Type B pancreatic cell (in vitro differentiated cells): ENCODE measurements around the gene INPP5A. TPM values are rescaled to one million over a fixed set of nuclear protein-coding genes. Genes with fewer than 3 reads are reported as not detected.
"Not testable (repeated sequence)": the region's sequence is repeated elsewhere in the genome, so short reads cannot be mapped to it uniquely, and the experiment has no call there.

ENCODE experiments used
- DNase-seq: peaks from one replicate; pipeline ENCODE4 v3.0.0; 2021; ENCODE audit warnings: mixed read lengths; ENCODE audit not compliant: unreplicated experiment; ENCODE audit errors: extremely low spot score
- H3K27ac Mint-ChIP-seq: 2 replicates; pipeline ENCODE4 v1.8.0; 2021; ENCODE audit warnings: mild to moderate bottlenecking, mixed read lengths
- H3K27me3 Mint-ChIP-seq: 2 replicates; pipeline ENCODE4 v1.8.0; 2021; ENCODE audit warnings: mixed read lengths
- H3K36me3 Mint-ChIP-seq: 2 replicates; pipeline ENCODE4 v1.8.0; 2021; ENCODE audit warnings: mixed read lengths
- H3K4me1 Mint-ChIP-seq: one replicate; pipeline ENCODE4 v1.8.0; 2021; ENCODE audit warnings: mixed read lengths; ENCODE audit not compliant: unreplicated experiment
- H3K4me3 Mint-ChIP-seq: 2 replicates; pipeline ENCODE4 v1.8.0; 2021; ENCODE audit warnings: mild to moderate bottlenecking, mixed read lengths
- H3K9me3 Mint-ChIP-seq: 2 replicates; pipeline ENCODE4 v1.8.0; 2021; ENCODE audit warnings: mixed read lengths
- total RNA-seq: library from RNA; stranded (reverse); gene quantifications from 2 replicates; pipeline ENCODE4 v1.2.1, GENCODE V29; 2021; ENCODE audit warnings: low replicate concordance
- TF ChIP-seq, protein P1 (sequence below): fragments of 200-600 bp; sonication (generic); conservative IDR thresholded peaks from 2 replicates; pipeline ENCODE4 v1.5.0; 2021; ENCODE audit warnings: antibody characterized with exemption, mild to moderate bottlenecking

The INPP5A gene
- total RNA-seq, 1 donor from 2014 or later, result 26.6 TPM

DNA sequence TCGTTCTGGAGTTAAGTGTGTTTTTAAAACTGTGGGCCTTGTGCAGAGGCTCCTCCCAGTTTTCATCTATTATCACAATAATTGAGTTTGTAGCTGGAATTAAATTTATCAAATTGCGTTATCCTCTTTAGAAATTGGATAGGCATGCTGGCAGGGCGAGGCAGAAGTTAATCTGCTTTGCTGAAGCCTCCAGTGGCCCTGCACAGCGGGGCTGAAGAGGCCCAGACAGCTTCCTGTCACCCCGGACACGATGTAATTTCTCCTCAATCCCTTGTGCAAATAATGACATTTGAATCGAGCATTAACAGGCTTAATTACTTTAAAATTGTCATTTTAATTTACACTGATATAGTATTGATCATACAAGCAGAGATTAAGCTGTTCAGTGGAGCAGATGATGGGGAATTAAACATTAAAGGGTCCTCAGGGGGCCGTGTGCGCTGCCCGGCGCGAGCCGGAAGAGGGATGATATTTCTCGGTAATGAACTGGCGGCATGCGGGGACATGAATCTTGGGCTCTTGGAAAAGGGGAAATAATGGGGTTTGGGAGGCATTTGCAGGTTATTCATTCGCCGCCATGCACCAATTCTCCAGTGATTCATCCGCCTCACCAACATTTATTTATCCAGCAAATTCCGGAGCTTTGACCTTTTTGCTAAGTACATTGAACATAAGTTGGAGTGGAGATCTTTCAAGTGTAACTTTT lies 129.9 kb downstream of the INPP5A start:
- DNase-seq, result no peak
- Mint-ChIP-seq H3K36me3 (no peaks in the 10 kb centered on the region), H3K4me3 (no peak overlapping the region), H3K27me3 (peaks cover 13% of the 10 kb centered on the region), H3K27ac (no peak overlapping the region), H3K9me3 (no peaks in the 10 kb centered on the region), H3K4me1 (peaks cover 29% of the 10 kb centered on the region)
- TF ChIP-seq, protein P1, sequence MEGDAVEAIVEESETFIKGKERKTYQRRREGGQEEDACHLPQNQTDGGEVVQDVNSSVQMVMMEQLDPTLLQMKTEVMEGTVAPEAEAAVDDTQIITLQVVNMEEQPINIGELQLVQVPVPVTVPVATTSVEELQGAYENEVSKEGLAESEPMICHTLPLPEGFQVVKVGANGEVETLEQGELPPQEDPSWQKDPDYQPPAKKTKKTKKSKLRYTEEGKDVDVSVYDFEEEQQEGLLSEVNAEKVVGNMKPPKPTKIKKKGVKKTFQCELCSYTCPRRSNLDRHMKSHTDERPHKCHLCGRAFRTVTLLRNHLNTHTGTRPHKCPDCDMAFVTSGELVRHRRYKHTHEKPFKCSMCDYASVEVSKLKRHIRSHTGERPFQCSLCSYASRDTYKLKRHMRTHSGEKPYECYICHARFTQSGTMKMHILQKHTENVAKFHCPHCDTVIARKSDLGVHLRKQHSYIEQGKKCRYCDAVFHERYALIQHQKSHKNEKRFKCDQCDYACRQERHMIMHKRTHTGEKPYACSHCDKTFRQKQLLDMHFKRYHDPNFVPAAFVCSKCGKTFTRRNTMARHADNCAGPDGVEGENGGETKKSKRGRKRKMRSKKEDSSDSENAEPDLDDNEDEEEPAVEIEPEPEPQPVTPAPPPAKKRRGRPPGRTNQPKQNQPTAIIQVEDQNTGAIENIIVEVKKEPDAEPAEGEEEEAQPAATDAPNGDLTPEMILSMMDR, result no peak

DNA sequence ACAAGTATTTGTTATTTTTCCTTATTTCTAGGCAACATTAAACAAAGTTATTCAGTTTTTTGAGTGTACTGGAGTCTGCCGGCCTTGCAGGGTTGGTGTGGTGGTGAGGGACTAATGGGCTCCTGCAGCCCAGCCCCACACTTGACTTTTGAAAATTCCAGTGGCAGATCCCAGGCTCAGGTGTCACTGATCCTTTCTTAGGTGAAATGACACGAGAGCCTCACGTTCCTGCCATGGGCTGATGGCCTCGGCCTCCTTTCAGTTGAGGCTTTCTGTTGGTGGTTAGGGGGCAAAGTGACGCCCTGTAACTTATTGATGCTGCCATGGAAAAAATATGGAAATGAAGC lies 130.4 kb downstream of the INPP5A start:
- H3K36me3 Mint-ChIP-seq, result peaks cover 5% of the 10 kb centered on the region
- H3K27me3 Mint-ChIP-seq, result peaks cover 17% of the 10 kb centered on the region
- no peak overlapping the region for H3K4me3 Mint-ChIP-seq
- TF ChIP-seq, protein P1, result no peak
- H3K4me1 Mint-ChIP-seq, result peaks cover 29% of the 10 kb centered on the region
- no peak for DNase-seq
- H3K27ac Mint-ChIP-seq, result no peak overlapping the region
- peaks cover 5% of the 10 kb centered on the region for H3K9me3 Mint-ChIP-seq

DNA sequence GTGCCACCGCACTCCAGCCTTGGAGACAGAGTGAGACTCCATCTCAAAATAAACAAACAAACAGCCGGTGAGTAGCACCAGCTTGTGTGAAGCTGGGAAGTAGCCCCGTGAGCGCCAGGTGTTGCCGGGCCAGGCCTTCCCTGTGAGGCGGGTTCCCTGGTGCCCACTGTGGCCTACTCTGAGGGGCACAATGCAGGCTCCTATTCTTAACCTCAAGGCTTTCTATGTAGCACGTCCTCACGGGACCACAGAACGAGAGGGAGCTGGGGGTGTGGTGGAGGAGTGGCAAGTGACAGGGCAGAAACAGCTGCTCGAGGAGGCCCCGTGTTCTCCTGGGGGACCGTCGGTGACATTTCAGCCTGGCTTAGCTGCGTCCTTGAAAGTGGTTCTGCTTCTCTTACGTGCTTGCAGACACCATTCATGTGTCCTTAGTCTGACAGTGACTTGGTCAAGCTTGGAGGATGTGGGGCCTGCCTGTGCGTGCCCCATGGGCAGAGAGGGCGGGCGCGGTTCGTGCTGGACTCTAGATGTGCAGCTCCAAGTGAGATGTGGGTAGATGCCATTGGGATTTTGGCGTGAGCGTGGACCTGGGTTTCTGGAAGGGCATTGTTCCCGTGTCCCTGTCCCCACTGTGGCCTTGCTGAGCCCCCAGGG lies 131.7 kb downstream of the INPP5A start:
- TF ChIP-seq, protein P1, result no peak
- no peak for DNase-seq
- H3K27me3 Mint-ChIP-seq, result peaks cover 12% of the 10 kb centered on the region

DNA sequence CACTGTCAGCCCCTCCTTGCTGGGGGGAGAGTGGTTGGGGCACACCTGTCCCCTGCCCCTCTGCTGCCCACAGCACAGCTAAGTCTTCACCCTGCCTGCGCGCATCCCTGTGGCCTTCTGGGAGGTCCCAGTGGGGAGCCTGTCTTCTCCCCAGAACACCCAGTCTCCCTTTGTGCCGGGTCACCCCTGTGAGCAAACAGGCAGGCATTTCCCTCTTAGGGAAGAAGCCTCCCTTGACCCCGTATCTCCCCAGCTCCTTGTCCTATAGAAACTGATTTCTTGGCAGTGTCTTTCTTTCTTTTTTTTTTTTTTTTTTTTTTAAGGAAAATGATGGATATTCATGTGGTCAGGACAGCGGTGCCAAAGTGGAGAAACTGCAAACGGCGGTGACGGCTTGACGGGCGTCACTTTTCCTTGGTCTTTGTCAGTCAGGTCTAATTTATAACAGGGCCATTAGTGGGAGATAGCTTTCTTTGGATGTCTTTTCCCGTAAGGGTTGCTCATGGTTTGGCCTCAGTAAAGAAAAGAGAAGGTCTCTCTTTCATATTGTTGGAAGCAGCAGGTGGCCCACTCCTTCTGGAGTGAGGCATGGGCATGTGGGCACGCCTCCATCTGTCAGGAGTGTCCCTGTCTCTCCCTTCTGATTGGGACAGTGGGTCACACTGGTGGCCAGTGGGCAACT lies 133.1 kb downstream of the INPP5A start:
- peaks cover 21% of the 10 kb centered on the region for H3K4me1 Mint-ChIP-seq
- peaks cover 16% of the 10 kb centered on the region for H3K27me3 Mint-ChIP-seq
- TF ChIP-seq, protein P1, result no peak
- H3K27ac Mint-ChIP-seq, result no peak overlapping the region
- peaks cover 6% of the 10 kb centered on the region for H3K9me3 Mint-ChIP-seq
- peak; percentile 58 for DNase-seq
- peaks cover 6% of the 10 kb centered on the region for H3K36me3 Mint-ChIP-seq
- H3K4me3 Mint-ChIP-seq, result no peak overlapping the region

More for the DNA sequence above, 131.7 kb downstream of the INPP5A start:
- H3K36me3 Mint-ChIP-seq, result peaks cover 6% of the 10 kb centered on the region
- no peak overlapping the region for H3K27ac Mint-ChIP-seq
- no peak overlapping the region for H3K4me3 Mint-ChIP-seq
- peaks cover 6% of the 10 kb centered on the region for H3K9me3 Mint-ChIP-seq
- peaks cover 21% of the 10 kb centered on the region for H3K4me1 Mint-ChIP-seq

DNA sequence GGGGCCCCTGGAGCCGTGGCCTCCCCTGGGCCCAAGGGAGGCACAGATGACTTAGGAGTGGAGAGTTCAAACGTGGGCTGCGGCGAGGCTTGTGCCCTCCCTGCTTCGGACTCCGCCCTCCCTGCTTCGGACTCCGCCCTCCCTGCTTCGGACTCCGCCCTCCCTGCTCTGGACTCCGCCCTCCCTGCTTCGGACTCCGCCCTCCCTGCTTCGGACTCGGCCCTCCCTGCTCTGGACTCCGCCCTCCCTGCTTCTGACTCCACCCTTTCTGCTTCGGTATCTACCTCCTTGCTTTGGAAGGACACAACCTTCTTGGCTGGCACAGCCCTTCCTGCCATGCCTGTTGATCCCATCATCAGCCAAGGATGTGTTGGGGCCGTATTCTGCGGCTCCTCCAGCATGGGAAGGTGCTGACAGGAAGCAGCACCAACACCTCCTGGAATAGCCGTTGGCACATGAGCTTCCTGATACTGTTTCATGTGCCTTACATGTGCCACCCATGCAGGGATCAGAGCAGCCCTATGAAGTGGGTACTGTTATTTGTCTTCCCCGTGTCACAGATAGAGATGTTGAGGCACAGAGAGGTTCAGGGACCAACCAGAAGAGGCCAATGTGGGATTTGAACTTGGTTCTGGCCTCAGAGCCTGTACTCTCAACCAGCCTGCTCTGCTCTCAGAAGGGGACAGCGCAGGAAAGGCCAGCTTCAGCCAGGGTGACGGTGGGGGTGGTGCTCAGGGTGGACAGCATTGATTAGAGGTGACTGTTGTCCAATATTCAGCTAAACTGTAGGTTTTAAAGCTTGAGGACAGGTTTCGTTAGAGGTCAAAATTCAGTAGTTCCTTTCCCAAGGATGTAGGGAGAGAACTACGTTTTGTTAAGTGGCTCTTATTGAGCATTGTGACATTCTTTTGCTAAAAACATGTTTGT lies 133.9 kb downstream of the INPP5A start:
- Mint-ChIP-seq H3K4me3 (no peak overlapping the region), H3K9me3 (peaks cover 6% of the 10 kb centered on the region), H3K27me3 (peaks cover 15% of the 10 kb centered on the region), H3K27ac (no peak overlapping the region), H3K36me3 (peaks cover 6% of the 10 kb centered on the region), H3K4me1 (peaks cover 15% of the 10 kb centered on the region)
- DNase-seq, result peak; percentile 64
- TF ChIP-seq, protein P1, result no peak

DNA sequence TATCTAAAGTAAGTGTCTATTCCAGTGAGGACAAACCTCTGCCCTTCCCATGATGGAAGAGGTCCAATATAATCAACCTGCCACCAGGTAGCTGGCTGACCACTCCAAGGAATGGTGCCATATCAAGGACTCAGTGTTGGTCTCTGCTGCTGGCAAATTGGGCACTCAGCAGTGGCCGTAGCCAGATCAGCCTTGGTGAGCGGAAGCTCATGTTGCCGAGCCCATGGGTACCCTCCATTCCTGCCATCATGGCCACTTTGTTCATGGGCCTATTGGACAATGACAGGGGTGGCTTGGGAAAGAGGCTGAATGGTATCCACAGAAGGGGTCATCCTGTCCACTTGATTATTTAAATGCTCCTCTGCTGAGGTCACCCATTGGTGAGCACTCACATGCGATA lies 136.2 kb downstream of the INPP5A start:
- not testable (repeated sequence) for H3K36me3 Mint-ChIP-seq, H3K4me3 Mint-ChIP-seq, H3K9me3 Mint-ChIP-seq, H3K27ac Mint-ChIP-seq, H3K4me1 Mint-ChIP-seq
- H3K27me3 Mint-ChIP-seq, result peaks cover 11% of the 10 kb centered on the region
- peak; percentile 48 for DNase-seq
